AG08396 (cell line): Measurements from ENCODE around the gene IFNGR1.
"Not testable (repeated sequence)": the region's sequence is repeated elsewhere in the genome, so short reads cannot be mapped to it uniquely, and the experiment has no call there.

Source experiments
- DNase-seq: peaks from one replicate; pipeline ENCODE4 v3.0.0; 2012; ENCODE audit warnings: low spot score, mixed read lengths

Gene IFNGR1

GRCh38 chr6:137213331-137213740 lies 5.8 kb downstream of the IFNGR1 start:
- DNase-seq = no peak

GRCh38 chr6:137211910-137212309 lies 7.3 kb downstream of the IFNGR1 start:
- DNase-seq = no peak

- DNase-seq = no peak
Observed at GRCh38 chr6:137210903-137211302, 8.3 kb downstream of the IFNGR1 start.

- DNase-seq = no peak
Observed at GRCh38 chr6:137208279-137208678, 10.9 kb downstream of the IFNGR1 start.

GRCh38 chr6:137207457-137207856 lies 11.7 kb downstream of the IFNGR1 start:
- not testable (repeated sequence) for DNase-seq

- DNase-seq = no peak
Observed at GRCh38 chr6:137206577-137206976, 12.6 kb downstream of the IFNGR1 start.

GRCh38 chr6:137203256-137203655 lies 15.9 kb downstream of the IFNGR1 start:
- DNase-seq = no peak

GRCh38 chr6:137202078-137202477 lies 17.1 kb downstream of the IFNGR1 start:
- no peak for DNase-seq

GRCh38 chr6:137201006-137201405 lies 18.2 kb downstream of the IFNGR1 start:
- no peak for DNase-seq

- no peak for DNase-seq
Observed at GRCh38 chr6:137200288-137200687, 18.9 kb downstream of the IFNGR1 start.

GRCh38 chr6:137197684-137198645 lies 21.2 kb downstream of the IFNGR1 start:
- no peak for DNase-seq

GRCh38 chr6:137193256-137194070 lies 25.7 kb downstream of the IFNGR1 start:
- no peak for DNase-seq

- DNase-seq = no peak
Observed at GRCh38 chr6:137192821-137193220, 26.4 kb downstream of the IFNGR1 start.

GRCh38 chr6:137191670-137192069 lies 27.5 kb downstream of the IFNGR1 start:
- DNase-seq = no peak

- DNase-seq = no peak
Observed at GRCh38 chr6:137191236-137191635, 27.9 kb downstream of the IFNGR1 start.

GRCh38 chr6:137190583-137191094 lies 28.5 kb downstream of the IFNGR1 start:
- DNase-seq = no peak

GRCh38 chr6:137188855-137189254 lies 30.3 kb downstream of the IFNGR1 start:
- no peak for DNase-seq

- DNase-seq = no peak
Observed at GRCh38 chr6:137185290-137185689, 33.9 kb downstream of the IFNGR1 start.

GRCh38 chr6:137182654-137183073 lies 36.5 kb downstream of the IFNGR1 start:
- no peak for DNase-seq

- DNase-seq = no peak
Observed at GRCh38 chr6:137181891-137182653, 37.1 kb downstream of the IFNGR1 start.

GRCh38 chr6:137177611-137178010 lies 41.6 kb downstream of the IFNGR1 start:
- no peak for DNase-seq

GRCh38 chr6:137176729-137177128 lies 42.5 kb downstream of the IFNGR1 start:
- DNase-seq = no peak
